ENCODE measurements around the gene HOXC13. TPM values are rescaled to one million over a fixed set of nuclear protein-coding genes. Genes with fewer than 3 reads are reported as not detected.

HOXC13 gene
- total RNA-seq (2014; rRNA removed; shearing (Covaris generic)) (0.10 TPM in 1 of 2 replicates, not detected in the other), polyA plus RNA-seq (2016; fragmentation: Nextera tagmentation; extraction: Ambion mirVana) (not detected in 2 replicates)
- long read RNA-seq: 0 reads

GRCh38 chr12:53938326-53939140 lies at the start of gene HOXC13:
Gene HOXC13 (plus strand): TSS chr12:53938831. CDS start chr12:53938907, 76 bp downstream.
- H3K4me3 Mint-ChIP-seq: peak within 1 kb of the TSS; percentile 53; the same call in 1 of the 3 replicates
- H3K27me3 Mint-ChIP-seq (ENCODE audit: insufficient read depth, low read depth, poor library complexity): peaks cover 97% of the 10 kb centered on the region
- H3K27ac ChIP-seq (ENCODE audit: low read depth): no peak within 1 kb of the TSS
- peaks cover 100% of the 10 kb centered on the region for H3K27me3 ChIP-seq (ENCODE audit: insufficient read depth)
- peaks cover 32% of the 10 kb centered on the region for H3K4me1 ChIP-seq (ENCODE audit: insufficient read depth)
- H4K20me1 ChIP-seq (replicated peaks; ENCODE audit: insufficient read depth): peaks cover 53% of the 10 kb centered on the region
- peak within 1 kb of the TSS; percentile 72 for H3K4me2 ChIP-seq
- ATAC-seq (peak; percentile 54), DNase-seq (ENCODE audit: low spot score) (peak; percentile 99)
- H3K4me1 Mint-ChIP-seq: peaks cover 22% of the 10 kb centered on the region
- H3F3A ChIP-seq (replicated peaks; ENCODE audit: low read depth): peaks cover 34% of the 10 kb centered on the region
- H3K27ac Mint-ChIP-seq: no peak within 1 kb of the TSS
- no peak within 1 kb of the TSS for H2AFZ ChIP-seq
- no peaks in the 10 kb centered on the region for H3K36me3 ChIP-seq (ENCODE audit: insufficient read depth)
- peak; percentile 54 for TF ChIP-seq EZH2 (IDR thresholded peaks at IDR 0.05; ENCODE audit: low read depth, unreplicated experiment)
- no peak for TF ChIP-seq CTCF (conservative IDR thresholded peaks at IDR 0.05; ENCODE audit: low read depth in 2 of 2)
- no peak for TF ChIP-seq ETS1 (IDR thresholded peaks at IDR 0.05)
- peak; percentile 4 for TF ChIP-seq EZH2phosphoT487 (IDR thresholded peaks at IDR 0.05; ENCODE audit: unreplicated experiment)
- TF ChIP-seq CREB1 (CRISPR knock-in tag; IDR thresholded peaks at IDR 0.05; ENCODE audit: low read depth): 0 out of 2 replicates have a peak, but pooled peaks have one; percentile 17
- no peak for TF ChIP-seq REST (IDR thresholded peaks at IDR 0.05; ENCODE audit: unreplicated experiment)
- H3K4me3 ChIP-seq: peak within 1 kb of the TSS; percentile 50
- peaks cover 6% of the 10 kb centered on the region; the same call in 2 of the 3 replicates for H3K9me3 Mint-ChIP-seq
- H3K36me3 Mint-ChIP-seq (ENCODE audit: low read depth): no peaks in the 10 kb centered on the region
- H3K9me2 ChIP-seq (ENCODE audit: insufficient read depth): no peaks in the 10 kb centered on the region
- no peaks in the 10 kb centered on the region for H3K79me2 ChIP-seq (replicated peaks; ENCODE audit: insufficient read depth)

Measured in GM23338 (cell line).